ENCODE results near the gene GRAMD1B.
A peak's percentile ranks its signal among the peaks of the same experiment; 100 is the strongest.
"Not testable (repeated sequence)": the region's sequence is repeated elsewhere in the genome, so short reads cannot be mapped to it uniquely, and the experiment has no call there.

Gene GRAMD1B

DNA sequence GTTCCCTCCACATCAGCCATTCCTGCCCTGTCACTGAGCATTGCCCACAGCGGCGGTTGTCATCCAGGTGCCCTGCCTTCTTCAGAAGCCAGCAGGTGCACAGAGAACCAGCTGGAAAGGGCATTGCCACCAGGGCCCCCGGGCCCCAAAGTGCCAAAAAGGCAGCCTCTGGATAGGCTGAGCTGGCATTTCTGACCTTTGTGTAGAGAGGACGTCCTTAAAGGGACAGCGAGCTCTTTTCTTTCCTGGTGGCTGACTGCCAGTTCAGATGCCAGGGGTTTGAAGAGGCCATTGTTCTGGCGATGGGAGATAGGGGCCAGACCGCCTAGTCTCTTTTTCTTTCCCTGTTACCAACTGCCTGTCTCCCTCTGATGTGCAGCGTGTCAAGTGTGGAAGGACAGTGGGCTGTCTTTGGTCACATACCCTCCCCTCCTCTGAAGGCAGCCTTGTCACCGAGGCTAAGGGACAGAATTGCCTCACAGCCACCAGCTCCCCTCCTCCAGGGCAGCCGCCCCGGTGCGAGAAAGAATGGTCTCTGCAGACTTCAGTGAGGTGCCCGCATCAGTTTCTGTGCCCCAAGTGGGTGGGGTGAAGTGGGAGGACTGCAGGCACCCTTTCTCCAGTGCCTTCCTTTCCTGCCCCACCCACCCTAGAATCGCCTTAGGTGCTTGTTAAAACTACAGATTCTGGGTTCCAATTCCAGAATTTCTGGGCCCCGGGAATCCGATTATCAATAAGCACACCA is 114.7 kb downstream of the GRAMD1B start:
- DNase-seq = no peak

DNA sequence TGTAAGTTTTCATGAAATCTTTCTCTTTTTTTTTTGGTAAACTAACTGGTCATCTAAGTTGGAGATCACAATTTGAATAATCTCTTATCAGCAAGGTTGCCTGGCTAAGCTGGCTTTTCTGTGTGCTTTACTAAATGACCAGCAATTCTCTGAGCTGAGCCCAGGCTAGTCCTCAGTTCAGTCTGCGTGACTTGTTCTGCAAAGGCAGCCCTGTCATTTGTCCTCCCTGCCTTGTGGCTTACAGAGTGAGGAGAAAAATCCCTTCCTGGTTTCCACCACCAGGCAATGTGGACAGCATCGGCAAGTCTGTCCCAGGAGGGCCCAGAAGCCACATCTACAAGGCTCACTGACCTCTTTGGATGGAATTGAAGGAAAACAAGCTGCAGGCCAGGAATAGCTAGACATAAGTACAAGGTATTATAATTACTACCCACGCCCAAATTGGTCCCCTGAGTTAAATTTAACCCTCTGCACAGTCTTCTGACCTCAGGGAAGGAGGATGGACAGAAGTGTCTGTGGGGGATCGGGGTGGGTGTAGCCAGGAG is 115.7 kb downstream of the GRAMD1B start:
- DNase-seq = no peak

DNA sequence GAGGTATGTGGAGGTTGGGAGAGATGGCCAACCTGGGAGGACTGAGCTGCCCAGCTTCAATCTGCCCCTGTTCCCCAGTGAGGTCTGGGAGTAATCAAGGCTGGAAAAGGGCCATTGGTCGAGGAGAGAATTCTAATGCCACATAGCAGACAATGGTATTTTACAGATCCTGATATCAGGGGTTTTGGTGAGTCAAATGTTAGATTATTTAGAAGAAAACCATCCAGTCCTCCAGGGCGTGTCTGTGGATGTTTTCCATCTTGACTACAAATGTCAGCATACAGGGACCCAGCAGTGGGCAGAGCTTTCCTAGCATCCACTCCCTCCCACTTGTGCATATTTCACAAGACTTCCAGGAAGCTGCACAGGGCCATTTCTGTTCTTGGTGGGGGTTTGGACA is 116.4 kb downstream of the GRAMD1B start:
- DNase-seq = no peak

DNA sequence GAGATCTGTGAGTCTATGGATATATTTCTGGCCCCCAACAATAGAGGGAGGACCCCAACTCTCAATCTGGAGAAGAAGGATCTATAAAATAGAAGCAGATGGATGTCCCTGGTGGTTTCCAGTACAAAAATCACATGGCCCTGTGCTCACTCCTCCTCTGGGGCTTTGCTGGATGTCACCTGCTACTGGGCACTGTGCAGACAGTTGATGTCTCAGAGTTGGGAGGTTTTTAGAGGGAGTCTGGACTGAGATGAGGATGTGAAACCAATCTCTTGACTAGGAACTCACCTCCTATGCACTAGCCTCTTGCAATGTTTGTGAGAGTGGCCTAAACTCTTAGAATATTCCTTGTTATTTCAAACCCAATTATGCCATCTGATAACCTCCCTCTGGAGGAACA is 117.1 kb downstream of the GRAMD1B start:
- no peak for DNase-seq

DNA sequence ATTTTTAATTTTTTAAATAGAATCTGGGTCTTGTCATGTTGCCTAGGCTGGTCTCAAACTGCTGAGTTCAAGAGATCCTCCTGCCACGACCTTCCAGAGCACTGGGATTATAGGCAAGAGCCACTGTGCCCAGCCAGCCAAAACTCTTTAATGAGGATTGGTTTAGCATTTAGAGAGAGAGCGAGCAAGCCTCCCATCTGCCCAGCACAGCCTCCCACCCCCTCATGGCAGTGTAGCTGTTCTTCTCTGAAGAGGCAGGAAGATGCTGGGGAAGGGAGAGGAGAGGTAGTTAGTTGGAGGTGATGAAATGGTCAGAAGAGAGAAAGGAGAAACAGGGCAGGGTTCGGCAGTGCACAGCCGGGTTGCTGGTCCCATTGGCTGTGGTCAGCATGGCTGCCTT is 118.7 kb downstream of the GRAMD1B start:
- DNase-seq = no peak

DNA sequence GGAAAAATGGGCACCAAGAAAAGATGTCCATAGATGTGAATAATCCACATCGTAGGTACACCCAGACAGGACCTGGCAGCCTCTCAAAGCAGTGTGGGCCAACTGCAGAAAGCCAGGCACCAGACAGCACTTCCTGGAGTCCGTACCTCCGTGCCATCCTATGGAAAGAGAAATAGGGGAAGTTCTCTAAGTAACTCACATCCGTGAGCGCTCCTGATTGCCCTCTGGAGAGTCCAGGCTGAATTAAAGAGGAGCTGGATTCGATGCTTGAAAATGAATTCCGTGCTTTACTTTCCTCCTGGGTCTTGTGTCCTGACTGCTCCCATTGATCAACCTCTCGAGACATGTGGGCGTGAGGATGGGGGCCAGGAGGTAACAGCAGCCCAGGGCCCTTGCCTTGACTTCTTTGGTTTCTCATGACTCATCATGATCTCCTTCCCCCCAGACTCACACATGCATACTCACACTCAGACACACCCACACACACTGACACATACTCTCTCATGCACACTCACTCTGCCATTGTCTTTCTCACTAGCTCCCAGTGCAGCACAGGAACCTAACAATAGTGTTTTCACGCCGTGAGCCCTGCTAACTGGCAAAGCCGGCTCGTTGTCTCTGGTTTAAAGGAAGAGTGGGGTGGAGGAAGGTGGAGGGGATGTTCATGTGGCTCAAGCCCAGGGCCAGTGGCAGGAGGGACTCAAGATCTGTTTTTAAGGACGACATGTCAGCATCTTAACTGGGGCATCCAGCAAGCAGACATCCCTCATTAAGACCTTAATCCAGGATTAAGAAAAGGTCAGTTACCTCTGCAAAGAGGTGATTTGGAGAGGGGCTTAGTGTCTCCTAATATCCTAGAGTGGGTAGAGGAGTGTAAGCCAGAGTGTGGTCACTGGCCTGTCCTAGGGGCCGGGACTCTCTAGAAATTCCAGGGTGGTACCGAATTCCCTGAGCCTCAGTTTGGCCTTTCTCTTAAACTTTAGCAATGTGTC is 120.2 kb downstream of the GRAMD1B start:
- DNase-seq = no peak

DNA sequence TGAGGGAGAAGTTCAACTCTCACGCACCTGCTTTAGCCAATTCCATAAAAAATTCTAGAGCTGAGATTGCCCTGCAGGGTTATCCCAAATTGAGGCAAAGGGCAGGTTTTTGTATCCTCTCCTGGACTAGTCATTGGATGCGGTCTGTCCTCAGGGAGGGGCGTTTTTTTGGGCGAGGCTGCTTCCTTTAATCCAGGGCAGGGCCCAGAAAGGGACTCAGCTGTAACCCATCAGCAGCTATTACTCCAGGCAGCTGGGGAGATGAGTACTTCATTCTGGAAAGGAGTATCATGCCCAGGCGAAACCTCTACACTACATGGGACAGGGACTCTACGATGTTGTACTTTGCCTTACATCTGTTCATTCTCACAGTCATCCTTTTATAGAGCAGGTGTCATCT is 121.0 kb downstream of the GRAMD1B start:
- DNase-seq = no peak

DNA sequence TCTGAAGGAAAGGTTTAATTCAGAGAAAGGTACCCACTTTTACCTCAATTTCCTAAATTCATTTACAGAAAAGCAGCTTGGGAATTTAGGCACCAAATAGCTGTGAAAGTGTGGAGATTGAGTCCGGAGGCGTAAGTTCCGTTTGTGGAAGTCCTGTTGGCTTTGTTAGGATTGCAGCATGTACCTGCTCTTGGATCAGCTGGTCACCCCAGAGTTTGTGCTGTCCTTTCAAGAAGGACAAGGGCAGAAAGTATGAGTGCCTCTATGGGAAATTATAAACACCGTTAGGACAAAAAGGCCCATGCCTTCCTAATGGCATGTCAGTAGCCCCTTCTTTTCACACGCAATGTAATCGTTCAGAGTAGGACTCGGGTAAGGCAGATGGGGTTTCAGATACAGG is 126.6 kb downstream of the GRAMD1B start:
- no peak for DNase-seq

DNA sequence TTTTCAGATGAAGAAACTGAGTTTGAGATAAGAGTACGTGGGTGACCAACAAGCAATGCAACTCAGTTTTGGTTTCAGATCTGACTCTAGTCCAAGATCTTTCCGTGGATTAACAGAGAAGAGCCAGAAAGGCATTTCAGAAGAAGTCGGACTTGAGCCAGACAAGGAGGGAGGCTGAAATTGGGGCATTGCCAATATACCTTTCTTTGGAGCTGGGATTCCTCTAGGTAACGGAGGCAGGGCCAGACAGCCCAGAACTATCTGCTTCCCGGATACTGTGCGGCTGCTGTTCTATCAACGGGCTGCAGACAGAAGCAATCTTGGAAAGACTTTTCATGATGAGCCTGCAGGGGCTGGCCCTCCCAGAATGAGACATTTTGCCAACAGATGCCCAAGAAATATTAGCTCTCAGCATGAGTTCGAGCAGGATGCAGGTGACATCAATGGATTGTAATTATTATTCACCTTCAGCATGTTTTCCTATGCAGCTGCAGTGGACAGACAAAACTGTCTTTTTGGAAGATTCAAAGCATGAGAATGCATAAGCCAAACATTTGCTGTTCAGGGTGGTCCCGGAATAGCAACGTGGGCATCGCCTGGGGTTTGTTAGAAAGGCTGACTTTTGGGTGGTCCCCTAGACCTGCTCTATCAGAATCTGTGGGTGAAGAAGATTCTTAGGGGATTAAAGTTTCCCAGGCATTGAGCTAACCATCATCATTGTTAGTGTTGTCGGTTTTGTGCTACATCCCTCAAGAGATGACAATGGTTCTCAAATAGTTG is 128.7 kb downstream of the GRAMD1B start:
- DNase-seq = no peak

DNA sequence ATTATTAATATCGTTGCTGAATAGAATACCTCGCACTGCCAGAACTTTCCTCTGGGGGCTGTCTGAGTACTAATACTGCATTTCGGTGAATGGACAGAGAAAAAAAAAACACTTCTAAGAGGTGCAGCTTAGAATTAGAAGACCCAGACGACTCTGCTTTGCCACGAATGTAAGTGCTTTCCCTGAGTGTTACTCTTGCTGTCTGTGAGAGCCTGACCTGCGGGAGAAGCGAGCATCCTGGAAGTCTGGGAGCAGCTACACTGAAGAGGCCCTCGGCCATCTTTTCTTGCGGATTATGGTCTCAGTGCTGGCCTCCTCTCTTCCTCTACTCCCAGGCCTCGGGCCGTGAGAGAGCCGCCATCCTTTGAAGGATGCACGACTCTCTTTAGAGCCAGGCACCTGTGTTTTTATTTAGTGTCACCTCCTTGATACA is 129.5 kb downstream of the GRAMD1B start:
- DNase-seq = no peak

DNA sequence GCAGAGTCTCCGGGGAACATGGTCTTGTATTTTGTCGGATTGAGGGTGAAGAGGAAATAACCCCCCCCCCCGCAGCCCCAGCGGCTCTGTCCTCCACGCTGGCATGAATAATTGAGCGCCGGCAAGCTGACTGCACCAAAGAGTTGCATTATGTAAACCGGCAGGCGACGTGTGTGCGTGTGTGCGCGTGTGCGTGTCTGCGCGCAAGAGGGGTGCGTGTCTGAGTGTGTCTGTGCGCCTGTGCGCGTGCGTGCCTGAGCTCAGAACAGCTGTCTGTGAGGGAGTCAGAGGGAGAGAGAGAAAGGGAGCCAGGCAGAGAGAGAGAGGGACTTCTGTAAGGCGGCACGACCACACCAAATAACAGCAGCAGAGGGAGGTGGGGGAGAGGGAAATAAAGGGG is 129.9 kb downstream of the GRAMD1B start:
- peak; percentile 18 for DNase-seq

DNA sequence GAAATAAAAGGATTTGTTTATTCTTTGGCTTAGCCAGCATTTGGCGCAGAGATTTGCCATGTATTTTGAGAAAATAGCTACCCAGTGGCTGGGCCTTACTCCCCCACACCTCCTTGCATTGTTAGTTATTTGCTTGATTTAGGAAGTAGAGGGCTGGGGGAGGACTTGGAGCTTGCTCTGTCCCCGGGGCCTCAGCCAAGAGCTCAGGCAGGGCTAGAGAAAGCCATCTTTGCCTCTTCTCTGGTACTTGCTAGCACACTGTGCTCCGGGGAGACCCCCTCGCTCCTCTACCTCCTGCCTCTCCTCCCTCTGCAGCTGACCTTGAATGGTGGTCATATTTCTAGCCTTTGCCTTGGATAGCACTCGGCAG is 131.3 kb downstream of the GRAMD1B start:
- no peak for DNase-seq

DNA sequence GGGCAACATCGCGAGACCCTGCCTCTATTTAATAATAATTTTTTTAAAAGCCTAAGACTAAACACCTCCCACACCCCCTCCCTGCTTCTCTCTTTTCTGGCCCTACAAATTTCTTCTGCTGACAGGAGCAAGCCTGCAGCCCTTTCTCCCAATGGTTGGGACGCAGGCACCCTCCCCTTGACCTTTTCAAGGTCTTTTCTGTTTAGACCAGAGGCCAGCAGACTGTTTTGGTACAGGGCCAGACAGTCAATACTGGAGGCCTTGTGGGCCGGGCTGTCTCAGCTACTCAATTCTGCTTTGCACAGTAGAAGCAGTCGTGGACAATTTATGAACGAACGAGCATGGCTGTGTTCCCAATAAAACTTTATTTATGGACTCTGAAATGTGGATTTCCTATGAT is 132.1 kb downstream of the GRAMD1B start:
- no peak for DNase-seq

DNA sequence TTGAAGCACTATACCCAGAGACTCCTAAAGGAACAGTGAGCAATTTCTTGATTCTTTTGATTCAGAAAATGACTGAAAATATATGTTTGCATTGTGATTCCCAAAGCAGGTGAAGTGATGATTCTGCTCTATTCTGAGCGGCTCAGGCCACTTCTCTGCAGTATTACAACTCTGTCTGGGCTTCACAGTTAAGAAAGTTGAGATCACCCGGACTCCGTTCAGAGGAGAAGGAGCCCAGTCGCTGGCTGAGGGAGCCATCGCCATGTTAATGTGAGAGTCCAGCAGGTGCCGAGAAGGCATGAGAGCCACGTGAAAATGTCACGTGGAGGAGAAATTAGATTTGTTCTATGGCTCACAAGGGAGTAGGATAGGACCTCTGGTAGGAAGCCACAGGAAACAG is 132.8 kb downstream of the GRAMD1B start:
- no peak for DNase-seq

DNA sequence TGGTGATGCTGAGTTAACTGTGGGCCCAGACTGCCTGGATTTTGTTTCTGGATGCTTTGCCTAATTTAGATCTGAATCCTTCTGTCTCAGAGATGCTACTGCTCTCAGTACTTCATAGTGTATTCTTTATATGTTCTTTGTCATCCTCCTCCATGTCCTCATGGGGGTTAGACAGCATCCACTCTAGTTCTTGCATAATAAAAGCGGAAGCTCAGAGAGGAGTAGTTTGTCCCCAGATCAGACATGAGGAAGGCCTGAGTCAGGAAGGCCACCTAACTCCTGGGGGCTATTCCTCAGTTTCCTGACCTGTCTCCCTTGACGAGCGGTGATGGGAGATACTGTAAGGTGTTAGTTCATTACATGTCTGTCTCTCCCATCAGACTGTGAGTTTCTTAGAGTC is 134.2 kb downstream of the GRAMD1B start:
- no peak for DNase-seq

DNA sequence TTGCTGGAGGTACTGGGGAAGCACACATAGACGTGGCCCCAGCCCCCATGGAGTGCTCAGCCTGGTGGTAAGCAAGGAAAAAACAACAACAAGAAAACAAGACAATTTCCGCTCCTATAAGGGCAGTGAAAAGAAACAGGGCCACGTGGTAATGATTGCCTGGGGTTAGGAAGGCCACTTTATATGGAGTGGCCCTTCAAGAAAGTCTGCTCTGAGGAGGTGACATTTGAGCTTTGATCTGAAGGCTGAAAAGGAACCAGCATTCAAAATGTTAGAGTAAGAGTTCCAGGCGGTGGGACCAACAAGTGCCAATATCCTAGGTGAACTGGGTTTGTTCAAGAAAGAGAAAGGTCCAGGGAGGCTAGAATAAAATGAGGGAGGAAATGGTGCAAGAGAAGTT is 136.8 kb downstream of the GRAMD1B start:
- no peak for DNase-seq

DNA sequence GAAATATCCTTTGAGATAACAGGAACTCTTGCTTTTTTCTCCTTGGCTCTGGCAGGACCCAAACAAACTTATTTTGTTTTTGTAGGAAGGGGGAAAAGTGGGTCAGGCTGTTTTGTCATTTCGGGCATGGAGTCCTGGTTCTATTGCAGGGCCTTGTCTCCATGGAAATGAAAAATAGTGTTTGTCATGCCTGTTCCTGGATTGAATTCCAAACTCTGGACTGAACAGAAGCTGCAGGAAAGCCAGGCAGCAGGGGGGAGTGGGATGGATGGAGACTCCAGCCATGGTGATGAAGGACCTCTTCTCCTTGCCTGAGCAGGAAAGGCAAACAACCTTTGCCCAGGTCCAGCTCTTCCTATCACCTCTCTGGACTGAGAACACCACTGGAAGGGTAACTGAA is 137.4 kb downstream of the GRAMD1B start:
- DNase-seq = no peak

DNA sequence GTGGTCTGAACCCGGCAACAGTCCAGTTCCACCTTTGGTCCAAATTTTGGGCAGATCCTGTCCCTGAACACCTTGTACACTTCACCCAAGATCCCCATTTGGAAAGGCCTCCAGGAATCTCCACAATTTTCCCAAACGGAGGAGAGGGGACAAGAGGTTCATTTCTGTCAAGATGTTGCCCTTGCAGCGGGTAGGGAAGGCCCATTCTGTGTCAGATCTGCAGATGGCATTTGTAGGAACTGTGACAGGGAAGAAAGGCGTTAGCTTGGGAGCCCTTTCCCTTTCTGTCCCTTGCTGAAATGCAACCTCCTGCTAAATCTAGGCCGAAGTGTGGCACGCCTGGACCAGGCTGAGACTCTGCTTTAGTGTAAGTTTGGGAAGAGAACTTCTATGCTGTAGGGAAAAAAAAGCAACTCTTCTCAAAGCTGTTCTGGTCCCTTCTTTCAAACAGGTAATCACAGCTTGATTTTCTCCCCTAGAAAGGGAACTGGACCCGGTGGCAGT is 138.3 kb downstream of the GRAMD1B start:
- DNase-seq = no peak

DNA sequence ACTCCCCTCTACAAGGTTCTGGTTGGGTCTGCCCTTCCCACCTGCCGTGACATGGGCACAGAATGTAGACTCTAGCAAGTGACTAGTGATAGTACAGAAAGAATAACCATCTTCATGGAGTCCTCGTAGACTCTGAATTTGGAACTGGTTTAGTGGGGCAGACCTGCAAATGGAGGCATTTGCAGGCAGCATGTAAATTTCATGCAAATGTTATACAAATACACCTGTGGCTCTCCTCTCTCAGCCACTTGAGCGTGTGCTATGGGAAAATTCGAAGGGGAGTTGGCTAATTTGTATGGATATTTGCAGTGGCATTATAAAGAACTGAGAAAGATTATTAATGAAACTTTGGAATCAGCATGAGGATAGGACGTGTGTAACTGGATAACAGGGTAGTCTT is 139.3 kb downstream of the GRAMD1B start:
- no peak for DNase-seq

DNA sequence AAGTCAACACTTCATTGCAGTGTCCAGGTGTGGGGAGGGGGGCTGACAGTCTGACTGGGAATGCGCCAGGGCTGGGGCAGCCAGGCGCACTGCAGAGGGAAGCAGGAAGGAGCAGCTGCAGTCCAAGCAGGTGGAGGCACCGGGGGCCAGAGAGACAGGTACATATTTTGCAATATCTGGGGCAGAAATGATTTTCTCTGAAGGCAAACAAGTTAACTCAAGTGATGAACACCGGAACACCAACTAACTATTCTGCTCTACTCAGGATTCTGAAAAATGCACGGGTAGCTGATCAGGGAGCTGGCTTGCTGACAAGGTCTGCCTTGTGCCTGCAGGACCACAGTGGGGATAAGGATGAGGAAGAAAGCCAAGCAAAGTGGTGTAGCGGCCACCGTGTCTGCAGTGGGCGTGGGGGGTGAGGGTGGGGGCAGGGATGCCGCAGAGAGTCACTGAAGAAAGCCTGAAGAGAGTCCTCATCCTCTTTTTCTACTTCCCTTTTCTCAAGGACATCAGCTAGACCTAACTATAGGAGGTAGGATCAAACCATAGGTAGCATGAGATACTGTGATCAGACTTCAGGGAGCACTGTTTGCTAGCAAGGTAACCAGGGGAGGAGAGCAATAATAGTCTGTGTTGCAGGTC is 141.0 kb downstream of the GRAMD1B start:
- DNase-seq = no peak

DNA sequence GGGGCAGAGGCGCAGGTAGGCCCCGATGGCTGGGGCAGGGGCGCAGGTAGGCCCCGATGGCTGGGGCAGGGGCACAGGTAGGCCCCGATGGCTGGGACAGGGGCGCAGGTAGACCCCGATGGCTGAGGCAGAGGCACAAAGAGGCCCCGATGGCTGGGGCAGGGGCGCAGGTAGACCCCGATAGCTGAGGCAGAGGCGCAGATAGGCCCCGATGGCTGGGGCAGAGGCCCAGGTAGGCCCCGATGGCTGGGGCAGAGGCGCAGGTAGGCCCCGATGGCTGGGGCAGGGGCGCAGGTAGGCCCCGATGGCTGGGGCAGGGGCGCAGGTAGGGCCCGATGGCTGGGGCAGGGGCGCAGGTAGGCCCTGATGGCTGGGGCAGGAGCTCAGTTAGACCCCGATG is 142.7 kb downstream of the GRAMD1B start:
- DNase-seq = not testable (repeated sequence)

DNA sequence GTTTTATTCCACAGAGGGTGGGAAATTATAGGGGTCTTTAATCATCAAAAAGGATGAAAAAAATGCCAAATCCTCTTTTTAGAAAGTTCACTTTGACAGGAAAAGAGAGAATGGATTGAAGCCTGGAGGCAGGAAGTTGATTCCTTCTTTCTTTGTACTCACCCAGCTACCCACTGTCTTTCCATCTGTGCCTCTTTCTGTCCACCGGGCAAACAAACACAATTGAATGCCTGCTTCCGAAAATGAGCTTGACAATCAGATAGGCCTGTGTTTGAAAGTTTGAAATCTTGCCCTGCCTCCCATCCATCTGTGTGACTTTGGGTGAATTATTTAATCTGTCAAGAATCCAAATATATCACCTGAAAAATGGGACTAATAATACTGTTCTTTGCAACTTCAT is 143.2 kb downstream of the GRAMD1B start:
- no peak for DNase-seq

Data from activated CD4-positive, alpha-beta T cell treated with anti-CD3 and anti-CD28 coated beads, Interleukin-2, amount 50 U/mL, for 16 hours (primary cell).